ENCODE results near the gene SBF2.

The SBF2 gene

GRCh38 chr11:9772218-9772617, 521.8 kb downstream of the SBF2 start:
- no peaks in the 10 kb centered on the region for H3K4me1 ChIP-seq (ENCODE audit: control insufficient read depth, insufficient read depth, low read length)
- H3K4me3 ChIP-seq (ENCODE audit: insufficient read depth, low read depth, low read length) = no peak overlapping the region
- H3K36me3 ChIP-seq (ENCODE audit: control insufficient read depth, insufficient read depth, low read length) = no peaks in the 10 kb centered on the region
- no peak overlapping the region for H3K27ac ChIP-seq (ENCODE audit: insufficient read depth, low read depth, low read length, poor library complexity, severe bottlenecking)
- no peaks in the 10 kb centered on the region for H3K27me3 ChIP-seq (ENCODE audit: control insufficient read depth, insufficient read depth, low read length, poor library complexity, severe bottlenecking)
- no peaks in the 10 kb centered on the region for H3K9me3 ChIP-seq (ENCODE audit: control insufficient read depth, low read length)
- 90 to 93% methylated on average over 4 of the region's 4 CpGs for WGBS, 2 experiments

- WGBS, 2 experiments = 100% methylated on average over 1 of the region's 1 CpG
- H3K9me3 ChIP-seq (ENCODE audit: control insufficient read depth, low read length) = no peaks in the 10 kb centered on the region
- no peaks in the 10 kb centered on the region for H3K27me3 ChIP-seq (ENCODE audit: control insufficient read depth, insufficient read depth, low read length, poor library complexity, severe bottlenecking)
- no peak overlapping the region for H3K4me3 ChIP-seq (ENCODE audit: insufficient read depth, low read depth, low read length)
- no peak overlapping the region for H3K27ac ChIP-seq (ENCODE audit: insufficient read depth, low read depth, low read length, poor library complexity, severe bottlenecking)
- H3K4me1 ChIP-seq (ENCODE audit: control insufficient read depth, insufficient read depth, low read length) = peaks cover 4% of the 10 kb centered on the region
- no peaks in the 10 kb centered on the region for H3K36me3 ChIP-seq (ENCODE audit: control insufficient read depth, insufficient read depth, low read length)
Measured at GRCh38 chr11:9771071-9771511, 522.9 kb downstream of the SBF2 start.

GRCh38 chr11:9769621-9770020, 524.4 kb downstream of the SBF2 start:
- no peak overlapping the region for H3K27ac ChIP-seq (ENCODE audit: insufficient read depth, low read depth, low read length, poor library complexity, severe bottlenecking)
- no peaks in the 10 kb centered on the region for H3K27me3 ChIP-seq (ENCODE audit: control insufficient read depth, insufficient read depth, low read length, poor library complexity, severe bottlenecking)
- WGBS, 2 experiments = 93 to 94% methylated on average over 4 of the region's 4 CpGs
- H3K4me3 ChIP-seq (ENCODE audit: insufficient read depth, low read depth, low read length) = no peak overlapping the region
- H3K36me3 ChIP-seq (ENCODE audit: control insufficient read depth, insufficient read depth, low read length) = no peaks in the 10 kb centered on the region
- H3K9me3 ChIP-seq (ENCODE audit: control insufficient read depth, low read length) = no peaks in the 10 kb centered on the region
- peaks cover 14% of the 10 kb centered on the region for H3K4me1 ChIP-seq (ENCODE audit: control insufficient read depth, insufficient read depth, low read length)

GRCh38 chr11:9765320-9766101, 528.5 kb downstream of the SBF2 start:
- no peaks in the 10 kb centered on the region for H3K9me3 ChIP-seq (ENCODE audit: control insufficient read depth, low read length)
- H3K36me3 ChIP-seq (ENCODE audit: control insufficient read depth, insufficient read depth, low read length) = no peaks in the 10 kb centered on the region
- 69 to 73% methylated on average over 5 of the region's 5 CpGs for WGBS, 2 experiments
- H3K4me3 ChIP-seq (ENCODE audit: insufficient read depth, low read depth, low read length) = no peak overlapping the region
- no peaks in the 10 kb centered on the region for H3K27me3 ChIP-seq (ENCODE audit: control insufficient read depth, insufficient read depth, low read length, poor library complexity, severe bottlenecking)
- H3K27ac ChIP-seq (ENCODE audit: insufficient read depth, low read depth, low read length, poor library complexity, severe bottlenecking) = peak overlapping the region; percentile 44
- H3K4me1 ChIP-seq (ENCODE audit: control insufficient read depth, insufficient read depth, low read length) = peaks cover 14% of the 10 kb centered on the region

- no peaks in the 10 kb centered on the region for H3K9me3 ChIP-seq (ENCODE audit: control insufficient read depth, low read length)
- no peak overlapping the region for H3K4me3 ChIP-seq (ENCODE audit: insufficient read depth, low read depth, low read length)
- H3K27ac ChIP-seq (ENCODE audit: insufficient read depth, low read depth, low read length, poor library complexity, severe bottlenecking) = no peak overlapping the region
- H3K4me1 ChIP-seq (ENCODE audit: control insufficient read depth, insufficient read depth, low read length) = peaks cover 14% of the 10 kb centered on the region
- H3K27me3 ChIP-seq (ENCODE audit: control insufficient read depth, insufficient read depth, low read length, poor library complexity, severe bottlenecking) = peaks cover 7% of the 10 kb centered on the region
- 96 to 100% methylated on average over 1 of the region's 1 CpG for WGBS, 2 experiments
- no peaks in the 10 kb centered on the region for H3K36me3 ChIP-seq (ENCODE audit: control insufficient read depth, insufficient read depth, low read length)
Measured at GRCh38 chr11:9763301-9763700, 530.7 kb downstream of the SBF2 start.

- no peak overlapping the region for H3K4me3 ChIP-seq (ENCODE audit: insufficient read depth, low read depth, low read length)
- no peaks in the 10 kb centered on the region for H3K36me3 ChIP-seq (ENCODE audit: control insufficient read depth, insufficient read depth, low read length)
- H3K27me3 ChIP-seq (ENCODE audit: control insufficient read depth, insufficient read depth, low read length, poor library complexity, severe bottlenecking) = peaks cover 7% of the 10 kb centered on the region
- no peak overlapping the region for H3K27ac ChIP-seq (ENCODE audit: insufficient read depth, low read depth, low read length, poor library complexity, severe bottlenecking)
- 92 to 94% methylated on average over 4 of the region's 4 CpGs for WGBS, 2 experiments
- peaks cover 14% of the 10 kb centered on the region for H3K4me1 ChIP-seq (ENCODE audit: control insufficient read depth, insufficient read depth, low read length)
- no peaks in the 10 kb centered on the region for H3K9me3 ChIP-seq (ENCODE audit: control insufficient read depth, low read length)
Measured at GRCh38 chr11:9762531-9762930, 531.5 kb downstream of the SBF2 start.

- peaks cover 14% of the 10 kb centered on the region for H3K4me1 ChIP-seq (ENCODE audit: control insufficient read depth, insufficient read depth, low read length)
- no peak overlapping the region for H3K4me3 ChIP-seq (ENCODE audit: insufficient read depth, low read depth, low read length)
- H3K36me3 ChIP-seq (ENCODE audit: control insufficient read depth, insufficient read depth, low read length) = no peaks in the 10 kb centered on the region
- no peaks in the 10 kb centered on the region for H3K9me3 ChIP-seq (ENCODE audit: control insufficient read depth, low read length)
- peaks cover 7% of the 10 kb centered on the region for H3K27me3 ChIP-seq (ENCODE audit: control insufficient read depth, insufficient read depth, low read length, poor library complexity, severe bottlenecking)
- WGBS, 2 experiments = 88 to 89% methylated on average over 6 of the region's 6 CpGs
- no peak overlapping the region for H3K27ac ChIP-seq (ENCODE audit: insufficient read depth, low read depth, low read length, poor library complexity, severe bottlenecking)
Measured at GRCh38 chr11:9761441-9761945, 532.5 kb downstream of the SBF2 start.

GRCh38 chr11:9760193-9760575, 533.8 kb downstream of the SBF2 start:
- H3K36me3 ChIP-seq (ENCODE audit: control insufficient read depth, insufficient read depth, low read length) = no peaks in the 10 kb centered on the region
- H3K4me3 ChIP-seq (ENCODE audit: insufficient read depth, low read depth, low read length) = no peak overlapping the region
- H3K9me3 ChIP-seq (ENCODE audit: control insufficient read depth, low read length) = no peaks in the 10 kb centered on the region
- H3K4me1 ChIP-seq (ENCODE audit: control insufficient read depth, insufficient read depth, low read length) = peaks cover under 1% of the 10 kb centered on the region
- H3K27me3 ChIP-seq (ENCODE audit: control insufficient read depth, insufficient read depth, low read length, poor library complexity, severe bottlenecking) = peaks cover 7% of the 10 kb centered on the region
- 89 to 93% methylated on average over 3 of the region's 3 CpGs for WGBS, 2 experiments
- H3K27ac ChIP-seq (ENCODE audit: insufficient read depth, low read depth, low read length, poor library complexity, severe bottlenecking) = no peak overlapping the region

GRCh38 chr11:9759519-9760192, 534.4 kb downstream of the SBF2 start:
- Histone ChIP-seq H3K36me3 (ENCODE audit: control insufficient read depth, insufficient read depth, low read length) (no peaks in the 10 kb centered on the region), H3K4me1 (ENCODE audit: control insufficient read depth, insufficient read depth, low read length) (no peaks in the 10 kb centered on the region), H3K4me3 (ENCODE audit: insufficient read depth, low read depth, low read length) (no peak overlapping the region), H3K27ac (ENCODE audit: insufficient read depth, low read depth, low read length, poor library complexity, severe bottlenecking) (no peak overlapping the region), H3K27me3 (ENCODE audit: control insufficient read depth, insufficient read depth, low read length, poor library complexity, severe bottlenecking) (peaks cover 7% of the 10 kb centered on the region), H3K9me3 (ENCODE audit: control insufficient read depth, low read length) (no peaks in the 10 kb centered on the region)
- 92 to 93% methylated on average over 10 of the region's 10 CpGs for WGBS, 2 experiments

Data from ectodermal cell (in vitro differentiated cells).